CD14-positive monocyte (primary cell): ENCODE data around the gene DYNLT4. TPM values are rescaled to one million over a fixed set of nuclear protein-coding genes. Genes with fewer than 3 reads are reported as not detected.

Source experiments
- DNase-seq, 3 donors: peaks; one replicate each; pipeline ENCODE4 v3.0.0-alpha.2; 2011 to 2022
- H2AFZ ChIP-seq: 2 replicates; pipeline ENCODE4 v1.6.0; 2012; ENCODE audit warnings: mild to moderate bottlenecking, low read depth, low read length, inconsistent platforms; ENCODE audit not compliant: insufficient read depth, poor library complexity, severe bottlenecking
- H3K27ac ChIP-seq, 2 donors: 1 replicate in 1 of 2; 2 replicates in 1 of 2; pipeline ENCODE4 v1.5.1; 2012 to 2013; ENCODE audit warnings: low read length in 2 of 2, control low read depth in 1 of 2, inconsistent platforms in 1 of 2, low read depth in 1 of 2, mild to moderate bottlenecking in 1 of 2
- H3K27me3 ChIP-seq, 2 donors: one replicate each; pipeline versions ENCODE4 v1.6.0 to v1.6.1; 2011 to 2013; ENCODE audit warnings: low read length in 2 of 2; ENCODE audit not compliant: control insufficient read depth in 2 of 2, insufficient read depth in 2 of 2
- H3K36me3 ChIP-seq, 2 donors: replicated peaks in 1 of 2; 1 replicate in 1 of 2; 2 replicates in 1 of 2; pipeline versions ENCODE4 v1.5.1 to v1.6.1; 2012 to 2013; ENCODE audit warnings: low read length in 2 of 2, control low read depth in 1 of 2, inconsistent platforms in 1 of 2, mild to moderate bottlenecking in 1 of 2; ENCODE audit not compliant: insufficient read depth in 2 of 2, control insufficient read depth in 1 of 2
- H3K4me1 ChIP-seq, 2 donors: 1 replicate in 1 of 2; 2 replicates in 1 of 2; pipeline versions ENCODE4 v1.5.1 to v1.6.1; 2012 to 2013; ENCODE audit warnings: low read length in 2 of 2, control low read depth in 1 of 2, inconsistent platforms in 1 of 2, mild to moderate bottlenecking in 1 of 2, moderate library complexity in 1 of 2; ENCODE audit not compliant: insufficient read depth in 2 of 2, control insufficient read depth in 1 of 2
- H3K4me2 ChIP-seq: replicated peaks from 2 replicates; pipeline ENCODE3; 2012; ENCODE audit warnings: low read length, moderate library complexity, mild to moderate bottlenecking; ENCODE audit not compliant: poor library complexity, severe bottlenecking; ENCODE audit errors: extremely low read depth
- H3K4me3 ChIP-seq, 3 experiments: fragments of 200-600 bp in 1 of 3; sonication (generic) in 1 of 3; replicated peaks in 1 of 3; 1 replicate in 2 of 3; 2 replicates in 1 of 3; pipeline ENCODE4 v1.5.1; 2011 to 2013; ENCODE audit warnings: low read length in 3 of 3, mild to moderate bottlenecking in 3 of 3, control low read depth in 2 of 3, low read depth in 2 of 3, inconsistent platforms in 1 of 3, moderate library complexity in 1 of 3
- H3K79me2 ChIP-seq: 2 replicates; pipeline ENCODE4 v1.6.0; 2012; ENCODE audit warnings: mild to moderate bottlenecking, control low read depth, inconsistent platforms, low read length, moderate library complexity; ENCODE audit not compliant: insufficient read depth
- H3K9ac ChIP-seq: 2 replicates; pipeline ENCODE4 v1.6.0; 2017; ENCODE audit warnings: low read length, mild to moderate bottlenecking; ENCODE audit not compliant: insufficient read depth, poor library complexity, severe bottlenecking
- H3K9me3 ChIP-seq, 2 donors: replicated peaks in 1 of 2; 1 replicate in 1 of 2; 2 replicates in 1 of 2; pipeline versions ENCODE4 v1.5.1 to v1.6.1; 2012 to 2013; ENCODE audit warnings: low read length in 2 of 2, control low read depth in 1 of 2; ENCODE audit not compliant: control insufficient read depth in 1 of 2, insufficient read depth in 1 of 2
- H4K20me1 ChIP-seq: 2 replicates; pipeline ENCODE4 v1.6.0; 2012; ENCODE audit warnings: mild to moderate bottlenecking, low read length, control low read depth, moderate library complexity; ENCODE audit not compliant: insufficient read depth
- H3K27ac Mint-ChIP-seq, 7 donors: one replicate each; pipeline ENCODE4 v1.8.0; 2020; ENCODE audit warnings: mild to moderate bottlenecking in 7 of 7, mixed read lengths in 7 of 7, moderate library complexity in 6 of 7, inconsistent platforms in 2 of 7
- H3K27me3 Mint-ChIP-seq, 3 donors: one replicate each; pipeline ENCODE4 v1.8.0; 2021 to 2022; ENCODE audit warnings: low read depth in 3 of 3, mild to moderate bottlenecking in 3 of 3, mixed read lengths in 3 of 3, moderate library complexity in 3 of 3, inconsistent platforms in 1 of 3
- H3K36me3 Mint-ChIP-seq, 2 donors: one replicate each; pipeline ENCODE4 v1.8.0; 2020; ENCODE audit warnings: mixed read lengths in 2 of 2, inconsistent platforms in 1 of 2, mild to moderate bottlenecking in 1 of 2
- H3K4me1 Mint-ChIP-seq: one replicate; pipeline ENCODE4 v1.8.0; 2020; ENCODE audit warnings: mild to moderate bottlenecking, mixed read lengths
- H3K4me3 Mint-ChIP-seq, 2 donors: one replicate each; pipeline ENCODE4 v1.8.0; 2020; ENCODE audit warnings: mild to moderate bottlenecking in 2 of 2, mixed read lengths in 2 of 2, moderate library complexity in 1 of 2
- H3K9me3 Mint-ChIP-seq, 7 donors: one replicate each; pipeline ENCODE4 v1.8.0; 2020 to 2022; ENCODE audit warnings: mixed read lengths in 7 of 7, mild to moderate bottlenecking in 6 of 7, moderate library complexity in 6 of 7, inconsistent platforms in 2 of 7
- WGBS: methylation state at CpG from one replicate; pipeline ENCODE4 v1.1.5; 2013; ENCODE audit warnings: missing lambda C conversion rate; ENCODE audit not compliant: insufficient coverage; 5-methylcytosine and 5-hydroxymethylcytosine counted together
- intact Hi-C, 2 donors: fragments of 100-400 bp; cut with micrococcal nuclease; formaldehyde crosslinking; loops; one replicate each; pipeline versions ENCODE4 v1.15.0 to v1.15.1; 2023
- polyA plus RNA-seq, 3 donors: library from polyadenylated mRNA; depleted of rRNA in 1 of 3; unstranded in 2 of 3; stranded (reverse) in 1 of 3; fragments of 300-500 nt in 2 of 3; fragments of >200 nt in 1 of 3; fragmentation: Illumina TruSeq in 2 of 3; gene quantifications; 1 replicate in 2 of 3; 2 replicates in 1 of 3; pipeline ENCODE4 v1.2.3, GENCODE V29; 2012 to 2021
- TF ChIP-seq, protein P1 (sequence below): fragments of 200-600 bp; IDR thresholded peaks from one replicate; pipeline ENCODE4 v1.8.0; 2022; ENCODE audit warnings: antibody characterized with exemption, mild to moderate bottlenecking

Gene DYNLT4
- polyA plus RNA-seq, 3 donors = 0.91 to 2.8 (median 2.2) TPM

DNA sequence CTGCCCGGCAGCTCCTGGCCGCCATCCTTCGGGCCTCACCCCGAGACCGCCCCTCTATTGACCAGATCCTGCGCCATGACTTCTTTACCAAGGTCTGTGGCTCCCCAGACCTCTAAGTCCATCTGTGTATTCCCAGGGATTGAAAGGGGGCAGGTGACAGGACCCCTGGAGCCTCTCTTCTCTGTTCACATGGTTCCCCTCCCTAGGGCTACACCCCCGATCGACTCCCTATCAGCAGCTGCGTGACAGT, 4.2 kb downstream of the DYNLT4 start:
- peak overlapping the region in 4 of 7 donors; percentile 59 to 81 (median 72) for H3K27ac Mint-ChIP-seq
- intact Hi-C loops = no loop called here
- TF ChIP-seq, protein P1, sequence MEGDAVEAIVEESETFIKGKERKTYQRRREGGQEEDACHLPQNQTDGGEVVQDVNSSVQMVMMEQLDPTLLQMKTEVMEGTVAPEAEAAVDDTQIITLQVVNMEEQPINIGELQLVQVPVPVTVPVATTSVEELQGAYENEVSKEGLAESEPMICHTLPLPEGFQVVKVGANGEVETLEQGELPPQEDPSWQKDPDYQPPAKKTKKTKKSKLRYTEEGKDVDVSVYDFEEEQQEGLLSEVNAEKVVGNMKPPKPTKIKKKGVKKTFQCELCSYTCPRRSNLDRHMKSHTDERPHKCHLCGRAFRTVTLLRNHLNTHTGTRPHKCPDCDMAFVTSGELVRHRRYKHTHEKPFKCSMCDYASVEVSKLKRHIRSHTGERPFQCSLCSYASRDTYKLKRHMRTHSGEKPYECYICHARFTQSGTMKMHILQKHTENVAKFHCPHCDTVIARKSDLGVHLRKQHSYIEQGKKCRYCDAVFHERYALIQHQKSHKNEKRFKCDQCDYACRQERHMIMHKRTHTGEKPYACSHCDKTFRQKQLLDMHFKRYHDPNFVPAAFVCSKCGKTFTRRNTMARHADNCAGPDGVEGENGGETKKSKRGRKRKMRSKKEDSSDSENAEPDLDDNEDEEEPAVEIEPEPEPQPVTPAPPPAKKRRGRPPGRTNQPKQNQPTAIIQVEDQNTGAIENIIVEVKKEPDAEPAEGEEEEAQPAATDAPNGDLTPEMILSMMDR = no peak
- H3K4me3 ChIP-seq = peak overlapping the region in 1 of 3 experiments; percentile 99
- H3K4me1 ChIP-seq = peaks cover 54 to 64% of the 10 kb centered on the region in 2 donors
- H3K79me2 ChIP-seq = peaks cover 19% of the 10 kb centered on the region
- H3K4me3 Mint-ChIP-seq = peak overlapping the region; percentile 15 to 94
- no peak for DNase-seq
- H3K27ac ChIP-seq = no peak overlapping the region
- H2AFZ ChIP-seq = no peak overlapping the region
- peaks cover 36 to 45% of the 10 kb centered on the region in 2 donors for H3K36me3 ChIP-seq
- H3K9ac ChIP-seq = no peak overlapping the region
- no peaks in the 10 kb centered on the region for H3K27me3 ChIP-seq
- peaks cover 35% of the 10 kb centered on the region for H4K20me1 ChIP-seq
- no peaks in the 10 kb centered on the region for H3K9me3 ChIP-seq
- peak overlapping the region; percentile 96 for H3K4me2 ChIP-seq
- WGBS = 93% methylated on average over 3 of the region's 9 CpGs
- peaks cover 50 to 53% of the 10 kb centered on the region in 2 donors for H3K36me3 Mint-ChIP-seq
- peaks cover 1 to 9% (median 5%) of the 10 kb centered on the region in 3 donors for H3K27me3 Mint-ChIP-seq
- peaks cover 40% of the 10 kb centered on the region for H3K4me1 Mint-ChIP-seq
- peaks cover 0 to 1% (median 0%) of the 10 kb centered on the region in 7 donors for H3K9me3 Mint-ChIP-seq

DNA sequence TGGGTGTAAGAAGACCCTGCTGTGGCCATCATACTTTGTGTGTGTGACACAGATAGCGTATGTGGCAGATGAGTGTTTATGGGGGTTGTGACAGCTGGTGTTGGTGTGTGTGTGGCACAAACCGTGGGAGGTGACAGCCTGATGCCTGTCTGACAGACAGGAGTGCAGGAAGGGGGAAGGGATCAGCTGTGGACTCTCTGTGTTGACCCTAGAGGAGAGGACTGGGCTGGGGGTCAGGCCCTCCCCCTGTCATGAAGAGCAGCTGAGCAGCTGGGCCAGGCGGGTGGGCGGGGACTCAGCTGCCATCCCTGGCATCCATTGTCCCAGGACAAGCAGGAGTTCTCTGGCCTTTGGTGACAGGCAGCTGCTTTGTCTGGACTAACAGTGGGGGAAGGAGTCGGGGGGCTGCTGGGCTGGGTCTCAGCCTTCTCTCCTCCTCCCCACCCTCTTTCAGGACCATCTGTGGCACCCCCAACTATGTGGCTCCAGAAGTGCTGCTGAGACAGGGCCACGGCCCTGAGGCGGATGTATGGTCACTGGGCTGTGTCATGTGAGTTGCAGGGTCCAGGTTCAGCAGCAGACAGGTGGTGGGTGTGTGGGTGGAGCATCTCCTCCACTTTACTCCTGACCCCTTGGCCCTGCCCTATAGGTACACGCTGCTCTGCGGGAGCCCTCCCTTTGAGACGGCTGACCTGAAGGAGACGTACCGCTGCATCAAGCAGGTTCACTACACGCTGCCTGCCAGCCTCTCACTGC, 4.7 kb downstream of the DYNLT4 start:
- H3K27ac Mint-ChIP-seq = peak overlapping the region in 6 of 7 donors; percentile 61 to 98 (median 88)
- H3K4me1 Mint-ChIP-seq = peaks cover 37% of the 10 kb centered on the region
- WGBS = 95% methylated on average over 10 of the region's 13 CpGs
- H3K36me3 Mint-ChIP-seq = peaks cover 50 to 53% of the 10 kb centered on the region in 2 donors
- Histone ChIP-seq H3K27ac (peak overlapping the region in 1 of 2 donors; percentile 6), H3K4me2 (peak overlapping the region; percentile 96), H3K4me3 (peak overlapping the region; percentile 60 to 99 (median 76)), H4K20me1 (peaks cover 35% of the 10 kb centered on the region), H3K9ac (no peak overlapping the region), H2AFZ (no peak overlapping the region), H3K9me3 (no peaks in the 10 kb centered on the region), H3K36me3 (peaks cover 36 to 45% of the 10 kb centered on the region in 2 donors), H3K79me2 (peaks cover 19% of the 10 kb centered on the region), H3K27me3 (no peaks in the 10 kb centered on the region), H3K4me1 (peaks cover 49 to 60% of the 10 kb centered on the region in 2 donors)
- peak overlapping the region; percentile 94 to 98 for H3K4me3 Mint-ChIP-seq
- intact Hi-C loops = no loop called here
- H3K9me3 Mint-ChIP-seq = peaks cover 0 to 1% (median 0%) of the 10 kb centered on the region in 7 donors
- DNase-seq = peak in 1 of 3 donors; percentile 16
- TF ChIP-seq, protein P1 = no peak
- H3K27me3 Mint-ChIP-seq = peaks cover 1 to 9% (median 5%) of the 10 kb centered on the region in 3 donors
